ENCODE measurements around the gene DDAH2.

DNA sequence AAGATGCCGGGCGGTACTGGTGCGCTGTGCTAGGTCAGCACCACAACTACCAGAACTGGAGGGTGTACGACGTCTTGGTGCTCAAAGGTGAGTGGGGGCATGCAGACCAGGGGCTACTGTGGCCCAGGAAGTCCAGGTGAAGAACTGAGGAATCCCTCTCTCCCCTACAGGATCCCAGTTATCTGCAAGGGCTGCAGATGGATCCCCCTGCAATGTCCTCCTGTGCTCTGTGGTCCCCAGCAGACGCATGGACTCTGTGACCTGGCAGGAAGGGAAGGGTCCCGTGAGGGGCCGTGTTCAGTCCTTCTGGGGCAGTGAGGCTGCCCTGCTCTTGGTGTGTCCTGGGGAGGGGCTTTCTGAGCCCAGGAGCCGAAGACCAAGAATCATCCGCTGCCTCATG, 21.4 kb downstream of the DDAH2 start:
- TF ChIP-seq, protein P1, sequence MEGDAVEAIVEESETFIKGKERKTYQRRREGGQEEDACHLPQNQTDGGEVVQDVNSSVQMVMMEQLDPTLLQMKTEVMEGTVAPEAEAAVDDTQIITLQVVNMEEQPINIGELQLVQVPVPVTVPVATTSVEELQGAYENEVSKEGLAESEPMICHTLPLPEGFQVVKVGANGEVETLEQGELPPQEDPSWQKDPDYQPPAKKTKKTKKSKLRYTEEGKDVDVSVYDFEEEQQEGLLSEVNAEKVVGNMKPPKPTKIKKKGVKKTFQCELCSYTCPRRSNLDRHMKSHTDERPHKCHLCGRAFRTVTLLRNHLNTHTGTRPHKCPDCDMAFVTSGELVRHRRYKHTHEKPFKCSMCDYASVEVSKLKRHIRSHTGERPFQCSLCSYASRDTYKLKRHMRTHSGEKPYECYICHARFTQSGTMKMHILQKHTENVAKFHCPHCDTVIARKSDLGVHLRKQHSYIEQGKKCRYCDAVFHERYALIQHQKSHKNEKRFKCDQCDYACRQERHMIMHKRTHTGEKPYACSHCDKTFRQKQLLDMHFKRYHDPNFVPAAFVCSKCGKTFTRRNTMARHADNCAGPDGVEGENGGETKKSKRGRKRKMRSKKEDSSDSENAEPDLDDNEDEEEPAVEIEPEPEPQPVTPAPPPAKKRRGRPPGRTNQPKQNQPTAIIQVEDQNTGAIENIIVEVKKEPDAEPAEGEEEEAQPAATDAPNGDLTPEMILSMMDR (tag by site-specific recombination; IDR thresholded peaks at IDR 0.05) = no peak
- TF ChIP-seq KLF8 (tag by site-specific recombination; IDR thresholded peaks at IDR 0.05) (no peak), SCRT1 (tag by site-specific recombination; IDR thresholded peaks at IDR 0.05; ENCODE audit: borderline replicate concordance) (no peak), SALL2 (tag by site-specific recombination; IDR thresholded peaks at IDR 0.05; ENCODE audit: borderline replicate concordance) (no peak), ZNF239 (tag by site-specific recombination; IDR thresholded peaks at IDR 0.05) (no peak), ZBTB10 (tag by site-specific recombination; IDR thresholded peaks at IDR 0.05) (no peak), ZNF394 (tag by site-specific recombination; IDR thresholded peaks at IDR 0.05; ENCODE audit: borderline replicate concordance) (no peak), ZNF398 (tag by site-specific recombination; IDR thresholded peaks at IDR 0.05) (no peak), ZNF221 (tag by site-specific recombination; IDR thresholded peaks at IDR 0.05; ENCODE audit: borderline replicate concordance) (no peak)
- TF ChIP-seq, protein P2, sequence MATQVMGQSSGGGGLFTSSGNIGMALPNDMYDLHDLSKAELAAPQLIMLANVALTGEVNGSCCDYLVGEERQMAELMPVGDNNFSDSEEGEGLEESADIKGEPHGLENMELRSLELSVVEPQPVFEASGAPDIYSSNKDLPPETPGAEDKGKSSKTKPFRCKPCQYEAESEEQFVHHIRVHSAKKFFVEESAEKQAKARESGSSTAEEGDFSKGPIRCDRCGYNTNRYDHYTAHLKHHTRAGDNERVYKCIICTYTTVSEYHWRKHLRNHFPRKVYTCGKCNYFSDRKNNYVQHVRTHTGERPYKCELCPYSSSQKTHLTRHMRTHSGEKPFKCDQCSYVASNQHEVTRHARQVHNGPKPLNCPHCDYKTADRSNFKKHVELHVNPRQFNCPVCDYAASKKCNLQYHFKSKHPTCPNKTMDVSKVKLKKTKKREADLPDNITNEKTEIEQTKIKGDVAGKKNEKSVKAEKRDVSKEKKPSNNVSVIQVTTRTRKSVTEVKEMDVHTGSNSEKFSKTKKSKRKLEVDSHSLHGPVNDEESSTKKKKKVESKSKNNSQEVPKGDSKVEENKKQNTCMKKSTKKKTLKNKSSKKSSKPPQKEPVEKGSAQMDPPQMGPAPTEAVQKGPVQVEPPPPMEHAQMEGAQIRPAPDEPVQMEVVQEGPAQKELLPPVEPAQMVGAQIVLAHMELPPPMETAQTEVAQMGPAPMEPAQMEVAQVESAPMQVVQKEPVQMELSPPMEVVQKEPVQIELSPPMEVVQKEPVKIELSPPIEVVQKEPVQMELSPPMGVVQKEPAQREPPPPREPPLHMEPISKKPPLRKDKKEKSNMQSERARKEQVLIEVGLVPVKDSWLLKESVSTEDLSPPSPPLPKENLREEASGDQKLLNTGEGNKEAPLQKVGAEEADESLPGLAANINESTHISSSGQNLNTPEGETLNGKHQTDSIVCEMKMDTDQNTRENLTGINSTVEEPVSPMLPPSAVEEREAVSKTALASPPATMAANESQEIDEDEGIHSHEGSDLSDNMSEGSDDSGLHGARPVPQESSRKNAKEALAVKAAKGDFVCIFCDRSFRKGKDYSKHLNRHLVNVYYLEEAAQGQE (tag by site-specific recombination; IDR thresholded peaks at IDR 0.05) = no peak

All from HEK293 (cell line).